Smooth muscle cell (in vitro differentiated cells): ENCODE results near the gene IRF2BPL. TPM values are rescaled to one million over a fixed set of nuclear protein-coding genes. Genes with fewer than 3 reads are reported as not detected.

ENCODE experiments used
- DNase-seq: peaks from one replicate; lab custom pipeline; 2025; ENCODE audit not compliant: unreplicated experiment; lab: John Stamatoyannopoulos, UW
- H2AFZ ChIP-seq: fragments of 200-600 bp; sonication (generic); 2 replicates; pipeline ENCODE4 v1.6.0; 2016; ENCODE audit warnings: antibody characterized with exemption, low read depth, mild to moderate bottlenecking
- H3F3A ChIP-seq: fragments of 200-600 bp; sonication (generic); 2 replicates; pipeline ENCODE4 v1.6.0; 2017; ENCODE audit warnings: antibody characterized with exemption, low read depth
- H3K27ac ChIP-seq: fragments of 200-600 bp; sonication (generic); 2 replicates; pipeline ENCODE4 v1.5.1; 2016; ENCODE audit warnings: low read depth, mild to moderate bottlenecking
- H3K27me3 ChIP-seq: fragments of 200-600 bp; sonication (generic); 2 replicates; pipeline ENCODE4 v1.6.1; 2016; ENCODE audit warnings: low read depth, mild to moderate bottlenecking
- H3K36me3 ChIP-seq: fragments of 200-600 bp; sonication (generic); 2 replicates; pipeline ENCODE4 v1.5.1; 2016; ENCODE audit warnings: low read depth
- H3K4me1 ChIP-seq: fragments of 200-600 bp; sonication (generic); 2 replicates; pipeline ENCODE4 v1.5.1; 2016; ENCODE audit warnings: low read depth
- H3K4me2 ChIP-seq: fragments of 200-600 bp; sonication (generic); 2 replicates; pipeline ENCODE4 v1.6.0; 2016; ENCODE audit warnings: mild to moderate bottlenecking
- H3K4me3 ChIP-seq: fragments of 200-600 bp; sonication (generic); 2 replicates; pipeline ENCODE4 v1.5.1; 2016; ENCODE audit warnings: mild to moderate bottlenecking
- H3K79me2 ChIP-seq: fragments of 200-600 bp; sonication (generic); 2 replicates; pipeline ENCODE4 v1.6.0; 2016; ENCODE audit warnings: low read depth, mild to moderate bottlenecking
- H3K9ac ChIP-seq: fragments of 200-600 bp; sonication (generic); 2 replicates; pipeline ENCODE4 v1.6.0; 2016; ENCODE audit warnings: low read depth
- H3K9me3 ChIP-seq: fragments of 200-600 bp; sonication (generic); replicated peaks from 2 replicates; pipeline ENCODE4 v1.5.1; 2016; ENCODE audit warnings: low read depth
- H4K20me1 ChIP-seq: fragments of 200-600 bp; sonication (generic); 2 replicates; pipeline ENCODE4 v1.6.0; 2016; ENCODE audit warnings: low read depth
- WGBS: methylation state at CpG from one replicate; pipeline ENCODE4 v1.1.7; 2016; ENCODE audit warnings: low lambda C conversion rate; 5-methylcytosine and 5-hydroxymethylcytosine counted together
- polyA plus RNA-seq: library from polyadenylated mRNA; unstranded; fragments of >200 nt; fragmentation: Nextera tagmentation; extraction: Ambion mirVana; gene quantifications from 2 replicates; pipeline ENCODE4 v1.2.1, GENCODE V29; 2016
- total RNA-seq: library from RNA; depleted of rRNA; stranded (reverse); fragments of >200 nt; gene quantifications from 2 replicates; pipeline ENCODE4 v1.2.3, GENCODE V29; 2014
- TF ChIP-seq, protein P1 (sequence below): fragments of 200-600 bp; sonication (generic); IDR thresholded peaks from 2 replicates; pipeline ENCODE4 v1.5.1; 2017; ENCODE audit warnings: borderline replicate concordance, mild to moderate bottlenecking, antibody characterized with exemption; ENCODE audit not compliant: insufficient read depth, poor library complexity, severe bottlenecking

The IRF2BPL gene
- total and polyA plus RNA-seq, 2 experiments from 2014 or later: 33.9 to 66.3 TPM

DNA sequence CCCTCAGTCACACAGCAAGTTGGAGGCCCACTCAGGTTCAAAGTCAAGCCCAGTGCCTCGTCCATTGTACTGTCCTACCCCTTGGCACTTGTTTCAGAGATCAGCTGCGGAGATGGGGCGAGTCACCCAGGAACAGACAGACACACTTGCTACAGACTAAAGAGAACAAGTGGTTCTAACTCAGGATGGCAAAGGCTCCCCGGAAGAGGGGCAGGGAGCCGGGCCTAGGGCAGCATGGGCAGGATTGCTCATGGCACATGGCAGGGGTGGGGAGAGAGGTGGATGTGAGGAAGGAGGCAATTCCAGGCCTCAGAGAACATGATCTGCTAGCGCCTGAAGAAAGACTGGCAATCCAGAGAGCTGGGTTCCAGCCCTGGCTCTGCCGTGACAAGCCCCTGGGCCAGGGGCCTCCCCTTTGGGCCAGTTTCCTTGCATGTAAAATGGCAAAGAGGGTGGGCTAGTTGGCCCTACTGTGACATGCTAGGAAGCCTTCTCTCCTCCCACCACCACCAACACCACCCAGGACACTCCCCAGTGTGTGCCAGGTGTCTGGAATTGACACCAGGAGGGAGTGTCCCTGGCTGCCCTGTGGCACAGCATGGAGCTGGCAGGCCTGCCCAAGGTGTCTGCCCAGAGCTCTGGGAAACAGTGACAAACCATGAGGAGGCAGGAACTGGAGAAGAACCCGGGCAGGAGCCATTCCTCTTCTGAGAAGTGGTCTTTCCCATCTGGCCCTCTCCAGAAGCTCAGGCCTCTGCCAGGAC is 24.0 kb upstream of the IRF2BPL start:
- Histone ChIP-seq H3K9me3 (no peaks in the 10 kb centered on the region), H3K4me1 (no peaks in the 10 kb centered on the region), H3K36me3 (no peaks in the 10 kb centered on the region), H3K79me2 (no peaks in the 10 kb centered on the region), H3F3A (peaks cover 4% of the 10 kb centered on the region), H2AFZ (no peak overlapping the region), H4K20me1 (no peaks in the 10 kb centered on the region), H3K4me3 (no peak overlapping the region), H3K4me2 (peak overlapping the region; percentile 3), H3K27ac (peak overlapping the region; percentile 26), H3K27me3 (no peaks in the 10 kb centered on the region), H3K9ac (no peak overlapping the region)
- WGBS: 92% methylated on average over 8 of the region's 8 CpGs
- DNase-seq: no peak
- TF ChIP-seq, protein P1, sequence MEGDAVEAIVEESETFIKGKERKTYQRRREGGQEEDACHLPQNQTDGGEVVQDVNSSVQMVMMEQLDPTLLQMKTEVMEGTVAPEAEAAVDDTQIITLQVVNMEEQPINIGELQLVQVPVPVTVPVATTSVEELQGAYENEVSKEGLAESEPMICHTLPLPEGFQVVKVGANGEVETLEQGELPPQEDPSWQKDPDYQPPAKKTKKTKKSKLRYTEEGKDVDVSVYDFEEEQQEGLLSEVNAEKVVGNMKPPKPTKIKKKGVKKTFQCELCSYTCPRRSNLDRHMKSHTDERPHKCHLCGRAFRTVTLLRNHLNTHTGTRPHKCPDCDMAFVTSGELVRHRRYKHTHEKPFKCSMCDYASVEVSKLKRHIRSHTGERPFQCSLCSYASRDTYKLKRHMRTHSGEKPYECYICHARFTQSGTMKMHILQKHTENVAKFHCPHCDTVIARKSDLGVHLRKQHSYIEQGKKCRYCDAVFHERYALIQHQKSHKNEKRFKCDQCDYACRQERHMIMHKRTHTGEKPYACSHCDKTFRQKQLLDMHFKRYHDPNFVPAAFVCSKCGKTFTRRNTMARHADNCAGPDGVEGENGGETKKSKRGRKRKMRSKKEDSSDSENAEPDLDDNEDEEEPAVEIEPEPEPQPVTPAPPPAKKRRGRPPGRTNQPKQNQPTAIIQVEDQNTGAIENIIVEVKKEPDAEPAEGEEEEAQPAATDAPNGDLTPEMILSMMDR: no peak

DNA sequence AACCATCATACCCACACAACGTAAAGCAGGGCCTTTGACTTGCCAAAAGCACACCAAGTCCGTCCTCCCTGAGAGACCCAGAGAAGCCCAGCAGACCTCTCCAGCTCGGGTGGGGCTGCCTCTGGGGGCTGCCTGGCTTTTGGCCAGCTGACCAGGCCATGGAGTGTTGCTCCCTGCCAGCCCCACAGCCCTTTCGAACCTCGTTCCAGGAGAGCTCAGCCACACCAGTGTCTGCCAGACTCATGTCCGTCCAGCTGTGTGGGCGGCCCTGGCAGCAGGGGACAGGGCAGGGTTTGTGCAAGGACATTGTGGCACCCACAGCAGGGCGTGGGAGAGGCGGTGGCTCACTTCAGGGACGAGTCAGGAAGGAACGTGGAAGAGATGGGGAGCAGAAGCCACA is 22.6 kb upstream of the IRF2BPL start:
- Histone ChIP-seq H3K27ac (peak overlapping the region; percentile 24), H3K9ac (no peak overlapping the region)

DNA sequence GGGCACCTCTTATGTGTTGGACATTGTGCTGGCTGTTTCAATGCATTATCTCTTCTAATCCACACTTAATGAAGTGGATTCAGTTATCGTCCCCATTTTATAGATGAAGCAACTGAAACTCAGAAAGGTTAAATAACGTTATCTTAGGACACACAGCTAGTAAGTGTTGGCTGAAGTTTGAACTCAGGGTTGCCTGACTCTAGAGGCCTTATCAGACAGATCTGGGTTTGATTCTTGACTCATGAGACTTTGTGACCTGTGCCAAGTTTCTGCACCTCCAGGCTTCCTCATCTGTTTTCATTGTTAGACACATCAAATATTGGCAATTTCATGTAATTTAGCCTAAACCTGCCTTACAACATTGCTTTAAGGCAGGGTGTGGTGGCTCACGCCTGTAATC is 18.2 kb upstream of the IRF2BPL start:
- H2AFZ ChIP-seq: no peak overlapping the region
- no peak overlapping the region for H3K27ac ChIP-seq

More for the DNA sequence above, 22.6 kb upstream of the IRF2BPL start:
- WGBS: 53% methylated on average over 11 of the region's 11 CpGs
- Histone ChIP-seq H3F3A (peaks cover 7% of the 10 kb centered on the region), H3K9me3 (no peaks in the 10 kb centered on the region), H3K4me2 (no peak overlapping the region), H3K4me3 (no peak overlapping the region), H2AFZ (peak overlapping the region; percentile 66), H4K20me1 (no peaks in the 10 kb centered on the region), H3K79me2 (no peaks in the 10 kb centered on the region), H3K27me3 (no peaks in the 10 kb centered on the region), H3K36me3 (no peaks in the 10 kb centered on the region), H3K4me1 (no peaks in the 10 kb centered on the region)
- DNase-seq: no peak
- TF ChIP-seq, protein P1: no peak

More for the DNA sequence above, 18.2 kb upstream of the IRF2BPL start:
- Histone ChIP-seq H3K4me3 (no peak overlapping the region), H4K20me1 (no peaks in the 10 kb centered on the region), H3K4me1 (peaks cover 34% of the 10 kb centered on the region), H3K36me3 (no peaks in the 10 kb centered on the region), H3K9ac (no peak overlapping the region), H3F3A (peaks cover 29% of the 10 kb centered on the region), H3K79me2 (no peaks in the 10 kb centered on the region), H3K9me3 (no peaks in the 10 kb centered on the region), H3K4me2 (no peak overlapping the region), H3K27me3 (no peaks in the 10 kb centered on the region)
- TF ChIP-seq, protein P1: no peak
- 77% methylated on average over 3 of the region's 3 CpGs for WGBS
- DNase-seq: no peak
